NB4 (cell line): Measurements from ENCODE around the gene ATG13.

Experiments used
- DNase-seq: peaks from one replicate; pipeline ENCODE4 v3.0.0; 2010; ENCODE audit warnings: low read depth
- H3K4me3 ChIP-seq: one replicate; pipeline ENCODE4 v1.5.1; 2011; ENCODE audit warnings: mild to moderate bottlenecking, low read depth, low read length, moderate library complexity
- MYC ChIP-seq: IDR thresholded peaks from 2 replicates; pipeline ENCODE4 v1.6.1; 2011; ENCODE audit warnings: low read depth, low read length
- POLR2A ChIP-seq: IDR thresholded peaks from 2 replicates; pipeline ENCODE4 v1.6.1; 2011; ENCODE audit warnings: mild to moderate bottlenecking; ENCODE audit not compliant: insufficient read length; ENCODE audit errors: extremely low read depth
- TF ChIP-seq, protein P1 (sequence below): IDR thresholded peaks from one replicate; pipeline ENCODE4 v1.5.1; 2012; ENCODE audit warnings: low read depth, low read length
- TF ChIP-seq, protein P2 (sequence below): IDR thresholded peaks from 2 replicates; pipeline ENCODE4 v1.6.1; 2011; ENCODE audit warnings: low read depth, low read length

The ATG13 gene

GRCh38 chr11:46658259-46658658 is 40.9 kb downstream of the ATG13 start:
- TF ChIP-seq, protein P1, sequence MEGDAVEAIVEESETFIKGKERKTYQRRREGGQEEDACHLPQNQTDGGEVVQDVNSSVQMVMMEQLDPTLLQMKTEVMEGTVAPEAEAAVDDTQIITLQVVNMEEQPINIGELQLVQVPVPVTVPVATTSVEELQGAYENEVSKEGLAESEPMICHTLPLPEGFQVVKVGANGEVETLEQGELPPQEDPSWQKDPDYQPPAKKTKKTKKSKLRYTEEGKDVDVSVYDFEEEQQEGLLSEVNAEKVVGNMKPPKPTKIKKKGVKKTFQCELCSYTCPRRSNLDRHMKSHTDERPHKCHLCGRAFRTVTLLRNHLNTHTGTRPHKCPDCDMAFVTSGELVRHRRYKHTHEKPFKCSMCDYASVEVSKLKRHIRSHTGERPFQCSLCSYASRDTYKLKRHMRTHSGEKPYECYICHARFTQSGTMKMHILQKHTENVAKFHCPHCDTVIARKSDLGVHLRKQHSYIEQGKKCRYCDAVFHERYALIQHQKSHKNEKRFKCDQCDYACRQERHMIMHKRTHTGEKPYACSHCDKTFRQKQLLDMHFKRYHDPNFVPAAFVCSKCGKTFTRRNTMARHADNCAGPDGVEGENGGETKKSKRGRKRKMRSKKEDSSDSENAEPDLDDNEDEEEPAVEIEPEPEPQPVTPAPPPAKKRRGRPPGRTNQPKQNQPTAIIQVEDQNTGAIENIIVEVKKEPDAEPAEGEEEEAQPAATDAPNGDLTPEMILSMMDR = no peak
- no peak for TF ChIP-seq POLR2A
- H3K4me3 ChIP-seq = no peak overlapping the region
- DNase-seq = no peak

DNA sequence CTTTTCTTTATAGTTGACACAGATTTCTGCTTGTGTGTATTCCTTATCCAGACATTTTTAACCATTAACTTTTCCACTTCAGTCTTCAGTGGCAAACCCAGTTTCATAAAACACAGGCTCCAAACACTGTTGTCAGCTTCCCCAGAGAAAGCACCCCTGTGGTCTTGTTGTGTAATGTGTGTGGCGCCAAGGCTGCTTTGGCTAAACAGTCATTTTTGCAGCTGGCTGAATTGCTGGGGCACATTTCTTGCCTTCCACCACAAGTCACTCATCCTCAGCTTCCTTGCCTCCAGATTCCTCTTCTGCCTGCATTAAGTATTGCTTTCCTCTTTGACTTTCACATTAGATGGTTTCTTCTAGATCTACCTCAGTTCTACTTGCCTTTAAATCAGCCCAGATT is 42.6 kb downstream of the ATG13 start:
- DNase-seq = peak; percentile 97
- H3K4me3 ChIP-seq = no peak overlapping the region
- TF ChIP-seq MYC (peak; percentile 74), POLR2A (no peak)
- TF ChIP-seq, protein P1 = no peak
- TF ChIP-seq, protein P2, sequence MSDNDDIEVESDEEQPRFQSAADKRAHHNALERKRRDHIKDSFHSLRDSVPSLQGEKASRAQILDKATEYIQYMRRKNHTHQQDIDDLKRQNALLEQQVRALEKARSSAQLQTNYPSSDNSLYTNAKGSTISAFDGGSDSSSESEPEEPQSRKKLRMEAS = peak; percentile 72

GRCh38 chr11:46661836-46662235 is 44.5 kb downstream of the ATG13 start:
- no peak for DNase-seq
- TF ChIP-seq POLR2A (no peak), MYC (no peak)
- TF ChIP-seq, protein P1 = no peak
- TF ChIP-seq, protein P2 = no peak
- no peak overlapping the region for H3K4me3 ChIP-seq

- no peak overlapping the region for H3K4me3 ChIP-seq
- TF ChIP-seq MYC (no peak), POLR2A (no peak)
- TF ChIP-seq, protein P2 = no peak
- TF ChIP-seq, protein P1 = no peak
- DNase-seq = no peak
Measured at GRCh38 chr11:46662366-46662765, 45.0 kb downstream of the ATG13 start.

GRCh38 chr11:46663277-46663940 is 46.1 kb downstream of the ATG13 start:
- no peak overlapping the region for H3K4me3 ChIP-seq
- DNase-seq = no peak
- TF ChIP-seq, protein P2 = no peak
- TF ChIP-seq, protein P1 = no peak

DNA sequence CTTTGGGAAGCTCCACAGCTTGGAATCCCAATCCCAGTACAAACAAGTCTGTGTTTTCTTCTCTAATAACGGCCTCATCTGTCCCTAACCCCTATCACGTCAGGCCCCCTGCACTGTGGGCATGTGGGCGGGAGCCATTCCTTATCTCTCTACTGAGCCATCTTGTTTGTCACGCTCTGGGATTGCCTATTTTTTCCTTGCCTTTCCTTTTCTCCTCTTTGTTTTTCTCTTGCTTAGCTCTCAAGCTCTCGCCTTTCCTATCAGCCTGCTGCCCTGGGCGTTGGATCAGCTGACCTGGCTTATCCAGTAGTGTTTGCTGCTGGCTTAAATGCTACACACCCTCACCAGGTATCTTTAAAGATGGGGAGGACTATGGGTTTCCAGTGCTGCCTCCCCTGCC is 47.3 kb downstream of the ATG13 start:
- no peak overlapping the region for H3K4me3 ChIP-seq
- TF ChIP-seq MYC (no peak), POLR2A (no peak)
- TF ChIP-seq, protein P2 = no peak
- TF ChIP-seq, protein P1 = no peak
- DNase-seq = no peak
